DMS 273 (cell line): ENCODE measurements around the gene MTERF1.
"Not testable (repeated sequence)": the region's sequence is repeated elsewhere in the genome, so short reads cannot be mapped to it uniquely, and the experiment has no call there.

ENCODE experiments used
- DNase-seq: peaks from one replicate; lab custom pipeline; 2025; ENCODE audit not compliant: unreplicated experiment; lab: John Stamatoyannopoulos, UW

The MTERF1 gene

GRCh38 chr7:91887336-91888213 is 7.1 kb upstream of the MTERF1 start:
- DNase-seq = not testable (repeated sequence)

- peak; percentile 48 for DNase-seq
Measured at GRCh38 chr7:91883676-91884362, 3.3 kb upstream of the MTERF1 start.

- DNase-seq = peak; percentile 59
Measured at GRCh38 chr7:91880016-91880412, 488 bp downstream of the MTERF1 start.

- peak; percentile 30 for DNase-seq
Measured at GRCh38 chr7:91876391-91877133, 3.9 kb downstream of the MTERF1 start.

GRCh38 chr7:91875851-91876250 is 4.7 kb downstream of the MTERF1 start:
- DNase-seq = no peak

- DNase-seq = no peak
Measured at GRCh38 chr7:91872928-91873327, 7.6 kb downstream of the MTERF1 start.

GRCh38 chr7:91872069-91872468 is 8.4 kb downstream of the MTERF1 start:
- DNase-seq = no peak

GRCh38 chr7:91869661-91870060 is 10.8 kb downstream of the MTERF1 start:
- peak; percentile 30 for DNase-seq

- DNase-seq = peak; percentile 26
Measured at GRCh38 chr7:91866599-91867148, 13.8 kb downstream of the MTERF1 start.

- no peak for DNase-seq
Measured at GRCh38 chr7:91865511-91865910, 15.0 kb downstream of the MTERF1 start.

GRCh38 chr7:91864604-91865003 is 15.9 kb downstream of the MTERF1 start:
- DNase-seq = not testable (repeated sequence)

- no peak for DNase-seq
Measured at GRCh38 chr7:91864070-91864469, 16.4 kb downstream of the MTERF1 start.

GRCh38 chr7:91852263-91852741 is 28.2 kb downstream of the MTERF1 start:
- DNase-seq = peak; percentile 30

- no peak for DNase-seq
Measured at GRCh38 chr7:91850455-91850854, 30.0 kb downstream of the MTERF1 start.

- no peak for DNase-seq
Measured at GRCh38 chr7:91847876-91848588, 32.5 kb downstream of the MTERF1 start.

GRCh38 chr7:91847231-91847630 is 33.3 kb downstream of the MTERF1 start:
- DNase-seq = no peak

- no peak for DNase-seq
Measured at GRCh38 chr7:91846436-91846835, 34.1 kb downstream of the MTERF1 start.

- no peak for DNase-seq
Measured at GRCh38 chr7:91843831-91844230, 36.7 kb downstream of the MTERF1 start.

GRCh38 chr7:91838439-91838838 is 42.1 kb downstream of the MTERF1 start:
- no peak for DNase-seq

- no peak for DNase-seq
Measured at GRCh38 chr7:91837397-91838070, 43.0 kb downstream of the MTERF1 start.
